ENCODE results near the gene TUT4.

Gene TUT4

GRCh38 chr1:52399629-52400028 is 153.3 kb downstream of the TUT4 start:
- CTCF ChIA-PET = no interaction called here
- POLR2A ChIA-PET = no interaction called here
- DNase-seq (ENCODE audit: extremely low spot score) = no peak
- no peak for TF ChIP-seq HDGF (IDR thresholded peaks at IDR 0.05; ENCODE audit: borderline replicate concordance)
- TF ChIP-seq LEF1 (IDR thresholded peaks at IDR 0.05; ENCODE audit: borderline replicate concordance) = no peak
- no peak for TF ChIP-seq NFRKB (IDR thresholded peaks at IDR 0.05)
- TF ChIP-seq SP1 (IDR thresholded peaks at IDR 0.05) = no peak
- no peak for TF ChIP-seq PKNOX1 (IDR thresholded peaks at IDR 0.05)
- no peak for TF ChIP-seq TARDBP (IDR thresholded peaks at IDR 0.05)
- no peak for TF ChIP-seq BHLHE40 (IDR thresholded peaks at IDR 0.05; ENCODE audit: borderline replicate concordance)

GRCh38 chr1:52393174-52393573 is 159.7 kb downstream of the TUT4 start:
- ChIA-PET POLR2A (interaction anchor here (0.6 to 3.5 kb wide), 2 partner anchors 10 to 19 kb away, joined by 3 to 18 read pairs; partner anchors contain the start of genes ORC1 and PRPF38A), CTCF (interaction anchor here (0.7 kb wide), 1 partner anchor 490 kb away, joined by 3 read pairs; no protein-coding TSS in a partner anchor)
- DNase-seq (ENCODE audit: extremely low spot score) = no peak
- TF ChIP-seq FOXM1 (IDR thresholded peaks at IDR 0.05; ENCODE audit: borderline replicate concordance) (no peak), FOXA1 (IDR thresholded peaks at IDR 0.05) (no peak), L3MBTL2 (conservative IDR thresholded peaks at IDR 0.05) (no peak), LEF1 (IDR thresholded peaks at IDR 0.05; ENCODE audit: borderline replicate concordance) (no peak), TARDBP (IDR thresholded peaks at IDR 0.05) (no peak), NFRKB (IDR thresholded peaks at IDR 0.05) (no peak), ARNT (IDR thresholded peaks at IDR 0.05) (no peak), ELF4 (IDR thresholded peaks at IDR 0.05) (no peak)

GRCh38 chr1:52386458-52386857 is 166.4 kb downstream of the TUT4 start:
- no peak for DNase-seq (ENCODE audit: extremely low spot score)
- no peak for TF ChIP-seq LEF1 (IDR thresholded peaks at IDR 0.05; ENCODE audit: borderline replicate concordance)
- TF ChIP-seq PKNOX1 (IDR thresholded peaks at IDR 0.05) = no peak
- no peak for TF ChIP-seq HDGF (IDR thresholded peaks at IDR 0.05; ENCODE audit: borderline replicate concordance)
- ChIA-PET CTCF (no interaction called here), POLR2A (no interaction called here)

GRCh38 chr1:52385376-52385775 is 167.5 kb downstream of the TUT4 start:
- CTCF ChIA-PET = no interaction called here
- POLR2A ChIA-PET = no interaction called here
- no peak for TF ChIP-seq SP1 (IDR thresholded peaks at IDR 0.05)
- DNase-seq (ENCODE audit: extremely low spot score) = no peak

Measured in HEK293T (cell line).